H1 (cell line): ENCODE results near the gene PRKD1. TPM values are rescaled to one million over a fixed set of nuclear protein-coding genes. Genes with fewer than 3 reads are reported as not detected.

Experiments
- CTCF ChIA-PET: fragments of 300-600 bp; sonication (Branson Sonifier 250); formaldehyde crosslinking; loops from one replicate; lab custom pipeline; 2021; ENCODE audit not compliant: partially characterized antibody; lab: Charles Lee
- POLR2A ChIA-PET: fragments of 300-600 bp; sonication (Branson Sonifier 250); formaldehyde crosslinking; loops from one replicate; lab custom pipeline; 2021; ENCODE audit warnings: inconsistent platforms; ENCODE audit not compliant: partially characterized antibody; lab: Charles Lee
- DNase-seq, 2 experiments: peaks; one replicate each; pipeline versions ENCODE4 v3.0.0 to v3.0.0-alpha.2; 2010 to 2022; ENCODE audit warnings: low spot score in 2 of 2, low read depth in 1 of 2, mixed read lengths in 1 of 2
- FAIRE-seq: peaks from 2 replicates; lab custom pipeline; 2011; peaks lifted over from hg19 to GRCh38; lab: Jason Lieb, UNC
- H2AFZ ChIP-seq: 2 replicates; pipeline ENCODE4 v1.8.1; 2012; ENCODE audit warnings: low read length, inconsistent platforms
- H2AK5ac ChIP-seq: 2 replicates; pipeline ENCODE4 v1.6.1; 2013; ENCODE audit warnings: low read depth, low read length
- H2BK120ac ChIP-seq: replicated peaks from 2 replicates; pipeline ENCODE3; 2013; ENCODE audit warnings: low read depth, low read length, inconsistent platforms
- H2BK12ac ChIP-seq: 2 replicates; pipeline ENCODE4 v1.6.1; 2013; ENCODE audit warnings: low read depth, low read length
- H2BK15ac ChIP-seq: 2 replicates; pipeline ENCODE4 v1.6.1; 2013; ENCODE audit warnings: low read length
- H2BK20ac ChIP-seq: 2 replicates; pipeline ENCODE4 v1.6.1; 2013; ENCODE audit warnings: low read length
- H2BK5ac ChIP-seq: 2 replicates; pipeline ENCODE4 v1.6.1; 2013; ENCODE audit warnings: low read depth, low read length
- H3K14ac ChIP-seq: 2 replicates; pipeline ENCODE4 v1.6.1; 2013; ENCODE audit warnings: inconsistent platforms; ENCODE audit not compliant: insufficient read length
- H3K18ac ChIP-seq: 2 replicates; pipeline ENCODE4 v1.6.1; 2013; ENCODE audit warnings: low read length; ENCODE audit errors: extremely low read depth
- H3K23ac ChIP-seq: 2 replicates; pipeline ENCODE4 v1.6.1; 2013; ENCODE audit warnings: inconsistent platforms; ENCODE audit not compliant: insufficient read length
- H3K23me2 ChIP-seq: 2 replicates; pipeline ENCODE4 v1.6.1; 2013; ENCODE audit warnings: low read depth, low read length
- H3K27ac ChIP-seq: 2 replicates; pipeline ENCODE4 v1.6.1; 2011; ENCODE audit warnings: low read depth, low read length, inconsistent platforms
- H3K27me3 ChIP-seq, 4 experiments: replicated peaks in 1 of 4; 1 replicate in 1 of 4; 2 replicates in 3 of 4; pipeline versions ENCODE4 v1.6.1 to v1.8.1; 2011 to 2013; ENCODE audit warnings: low read length in 3 of 4, mild to moderate bottlenecking in 3 of 4, inconsistent platforms in 2 of 4, mixed read lengths in 2 of 4, moderate library complexity in 1 of 4; ENCODE audit not compliant: control insufficient read depth in 3 of 4, insufficient read depth in 3 of 4; ENCODE audit errors: extremely low read depth in 1 of 4
- H3K36me3 ChIP-seq, 4 experiments: 2 replicates each; pipeline versions ENCODE4 v1.6.1 to v1.8.1; 2011 to 2013; ENCODE audit warnings: mild to moderate bottlenecking in 4 of 4, low read length in 3 of 4, moderate library complexity in 2 of 4, control low read depth in 1 of 4, inconsistent platforms in 1 of 4; ENCODE audit not compliant: insufficient read depth in 4 of 4, control insufficient read depth in 2 of 4
- H3K4ac ChIP-seq: replicated peaks from 2 replicates; pipeline ENCODE3; 2013; ENCODE audit warnings: low read length, low read depth, mixed read lengths, inconsistent platforms; ENCODE audit not compliant: insufficient read length
- H3K4me1 ChIP-seq, 4 experiments: replicated peaks in 1 of 4; 1 replicate in 1 of 4; 2 replicates in 3 of 4; pipeline versions ENCODE4 v1.6.1 to v1.8.1; 2011 to 2013; ENCODE audit warnings: low read length in 3 of 4, inconsistent platforms in 2 of 4, mixed read lengths in 1 of 4; ENCODE audit not compliant: insufficient read depth in 4 of 4, control insufficient read depth in 3 of 4
- H3K4me2 ChIP-seq, 2 experiments: 2 replicates each; pipeline versions ENCODE4 v1.6.1 to v1.8.1; 2011 to 2013; ENCODE audit warnings: low read depth in 2 of 2, low read length in 2 of 2, control low read depth in 1 of 2, inconsistent platforms in 1 of 2, mild to moderate bottlenecking in 1 of 2; ENCODE audit not compliant: insufficient read depth in 1 of 2
- H3K4me3 ChIP-seq, 4 experiments: fragments of 200-600, 300-600 bp in 1 of 4; sonication (generic), shearing (Covaris generic), sonication (Bioruptor Twin) in 1 of 4; 2 replicates each; pipeline versions ENCODE4 v1.5.1 to v1.8.1; 2011 to 2016; ENCODE audit warnings: low read length in 4 of 4, low read depth in 3 of 4, control low read depth in 2 of 4, inconsistent platforms in 2 of 4, mild to moderate bottlenecking in 2 of 4, mixed read lengths in 1 of 4, moderate library complexity in 1 of 4; ENCODE audit not compliant: insufficient read depth in 2 of 4; ENCODE audit errors: extremely low read depth in 1 of 4
- H3K56ac ChIP-seq: replicated peaks from 2 replicates; pipeline ENCODE3; 2013; ENCODE audit warnings: low read depth, mild to moderate bottlenecking, mixed read lengths, low read length, inconsistent platforms; ENCODE audit not compliant: insufficient read length
- H3K79me1 ChIP-seq: 2 replicates; pipeline ENCODE4 v1.6.1; 2013; ENCODE audit warnings: low read depth, low read length, control low read depth
- H3K79me2 ChIP-seq, 2 experiments: 2 replicates each; pipeline versions ENCODE4 v1.6.1 to v1.8.1; 2012 to 2013; ENCODE audit warnings: low read length in 2 of 2, mild to moderate bottlenecking in 2 of 2, inconsistent platforms in 1 of 2; ENCODE audit not compliant: insufficient read depth in 2 of 2, control insufficient read depth in 1 of 2
- H3K9ac ChIP-seq, 4 experiments: replicated peaks in 1 of 4; 1 replicate in 1 of 4; 2 replicates in 3 of 4; pipeline versions ENCODE4 v1.6.1 to v1.8.1; 2011 to 2013; ENCODE audit warnings: low read depth in 3 of 4, low read length in 3 of 4, control low read depth in 2 of 4, mild to moderate bottlenecking in 2 of 4, moderate library complexity in 2 of 4, inconsistent platforms in 1 of 4; ENCODE audit errors: extremely low read depth in 1 of 4
- H3K9me3 ChIP-seq, 2 experiments: 2 replicates each; pipeline versions ENCODE4 v1.6.1 to v1.8.1; 2012 to 2013; ENCODE audit warnings: mild to moderate bottlenecking in 2 of 2, moderate library complexity in 2 of 2, control low read depth in 1 of 2, inconsistent platforms in 1 of 2, low read depth in 1 of 2, low read length in 1 of 2, mixed read lengths in 1 of 2; ENCODE audit not compliant: insufficient read depth in 2 of 2
- H4K20me1 ChIP-seq, 2 experiments: replicated peaks in 1 of 2; 2 replicates each; pipeline versions ENCODE3 to v1.8.1; 2011 to 2013; ENCODE audit warnings: inconsistent platforms in 2 of 2, low read length in 2 of 2, mild to moderate bottlenecking in 1 of 2; ENCODE audit not compliant: insufficient read depth in 2 of 2, control insufficient read depth in 1 of 2
- H4K5ac ChIP-seq: 2 replicates; pipeline ENCODE4 v1.6.1; 2013; ENCODE audit warnings: low read length, low read depth, mixed read lengths, inconsistent platforms; ENCODE audit not compliant: insufficient read length
- H4K8ac ChIP-seq: 2 replicates; pipeline ENCODE4 v1.8.0; 2013; ENCODE audit warnings: mild to moderate bottlenecking, moderate library complexity, low read length, inconsistent platforms; ENCODE audit not compliant: insufficient read depth; ENCODE audit errors: extremely low read depth
- H4K91ac ChIP-seq: replicated peaks from 2 replicates; pipeline ENCODE3; 2013; ENCODE audit warnings: low read length, mixed read lengths, inconsistent platforms; ENCODE audit not compliant: insufficient read length
- ASH2L ChIP-seq: fragments of 200-600, 300-600 bp; sonication (generic); IDR thresholded peaks from one replicate; pipeline ENCODE4 v1.7.1; 2017; ENCODE audit warnings: low read length
- CBX5 ChIP-seq: fragments of 300-800, 300-1000 bp; sonication (generic); IDR thresholded peaks from 2 replicates; pipeline ENCODE4 v1.7.1; 2016; ENCODE audit warnings: antibody characterized with exemption, low read length, low read depth
- GTF2F1 ChIP-seq: IDR thresholded peaks from 2 replicates; pipeline ENCODE4 v1.6.1; 2012; ENCODE audit warnings: low read depth, low read length, improper control_type of control experiment, borderline replicate concordance
- KDM1A ChIP-seq: fragments of 200-600, 300-600 bp; sonication (generic); IDR thresholded peaks from 2 replicates; pipeline ENCODE4 v1.7.1; 2016; ENCODE audit warnings: mild to moderate bottlenecking, low read length, borderline replicate concordance
- PHF8 ChIP-seq: fragments of 200-600 bp; sonication (generic); conservative IDR thresholded peaks from 2 replicates; pipeline ENCODE4 v1.7.1; 2012; ENCODE audit warnings: low read depth, mild to moderate bottlenecking, inconsistent platforms, low read length, moderate library complexity
- POLR2A ChIP-seq, 2 experiments: IDR thresholded peaks; 1 replicate in 1 of 2; 2 replicates in 1 of 2; pipeline ENCODE4 v1.6.1; 2011; ENCODE audit warnings: low read depth in 2 of 2, low read length in 2 of 2, mild to moderate bottlenecking in 2 of 2; ENCODE audit errors: control extremely low read depth in 1 of 2
- SP1 ChIP-seq: IDR thresholded peaks from 2 replicates; pipeline ENCODE4 v1.6.1; 2011; ENCODE audit warnings: low read depth, low read length
- TCF12 ChIP-seq: IDR thresholded peaks from 2 replicates; pipeline ENCODE4 v1.6.1; 2011; ENCODE audit warnings: low read depth, mild to moderate bottlenecking, low read length
- WGBS, 2 experiments: shearing (Covaris generic) in 1 of 2; methylation state at CpG; one replicate each; pipeline versions ENCODE4 v1.1.6 to v1.1.7; 2013 to 2015; ENCODE audit warnings: low lambda C conversion rate in 2 of 2, mixed read lengths in 2 of 2, inconsistent platforms in 1 of 2, low coverage in 1 of 2, missing lambda C conversion rate in 1 of 2; ENCODE audit not compliant: insufficient replicate concordance in 2 of 2, insufficient coverage in 1 of 2, insufficient read length in 1 of 2; ENCODE audit errors: extremely low coverage in 1 of 2, missing lambda C conversion rate in 1 of 2; 5-methylcytosine and 5-hydroxymethylcytosine counted together
- polyA plus RNA-seq, 7 experiments: library from polyadenylated mRNA; depleted of rRNA in 3 of 7; stranded (reverse) in 5 of 7; unstranded in 2 of 7; fragments of >200 nt in 5 of 7; fragments of 200-250 nt in 2 of 7; gene quantifications; 1 replicate in 5 of 7; 2 replicates in 1 of 7; 4 replicates in 1 of 7; pipeline versions ENCODE4 v1.2.1 to v1.2.3, GENCODE V29; 2011 to 2013; ENCODE audit warnings: missing spikeins in 2 of 7, mixed read lengths in 2 of 7
- total RNA-seq: library from RNA; stranded (reverse); fragmentation: NEBNext Ultra II Directional; extraction: Animal tissue kit (Norgen Biotek cat#: 25700); gene quantifications from 2 replicates; pipeline ENCODE4 v1.2.1, GENCODE V29; 2021
- TF ChIP-seq, protein P1 (sequence below): IDR thresholded peaks from 2 replicates; pipeline ENCODE4 v1.6.1; 2012; ENCODE audit warnings: inconsistent platforms
- TF ChIP-seq, protein P2 (sequence below): IDR thresholded peaks from 2 replicates; pipeline ENCODE4 v1.6.1; 2012; ENCODE audit warnings: low read length, inconsistent platforms

Gene PRKD1
- total and polyA plus RNA-seq, 2 of the 8 experiments (the other 6 are each of a cell fraction or from before 2014, with no cell fraction given) = 3.6 to 6.8 TPM

GRCh38 chr14:29843981-29844380 is 83.7 kb downstream of the PRKD1 start:
- Histone ChIP-seq H3K4me1 (no peaks in the 10 kb centered on the region), H3K4ac (no peak overlapping the region), H4K5ac (no peak overlapping the region), H2BK120ac (no peak overlapping the region), H2AFZ (no peak overlapping the region), H3K56ac (no peak overlapping the region), H4K8ac (no peak overlapping the region), H2BK5ac (no peak overlapping the region), H3K79me1 (no peaks in the 10 kb centered on the region), H3K79me2 (no peaks in the 10 kb centered on the region), H3K14ac (no peak overlapping the region), H2BK12ac (no peak overlapping the region), H2BK15ac (no peak overlapping the region), H3K27ac (no peak overlapping the region), H2AK5ac (no peak overlapping the region), H3K9me3 (peaks cover 24 to 28% of the 10 kb centered on the region in 2 experiments), H3K23me2 (no peaks in the 10 kb centered on the region), H3K27me3 (no peaks in the 10 kb centered on the region), H4K91ac (no peak overlapping the region), H4K20me1 (no peaks in the 10 kb centered on the region), H3K9ac (no peak overlapping the region), H3K18ac (no peak overlapping the region), H3K4me2 (no peak overlapping the region), H3K36me3 (no peaks in the 10 kb centered on the region; a peak in 3 of 8 replicates), H3K4me3 (no peak overlapping the region), H2BK20ac (no peak overlapping the region), H3K23ac (no peak overlapping the region)
- no peak for DNase-seq
- ChIA-PET POLR2A (no interaction called here), CTCF (no interaction called here)
- no peak for FAIRE-seq
- no peak for TF ChIP-seq ASH2L
- TF ChIP-seq, protein P1, sequence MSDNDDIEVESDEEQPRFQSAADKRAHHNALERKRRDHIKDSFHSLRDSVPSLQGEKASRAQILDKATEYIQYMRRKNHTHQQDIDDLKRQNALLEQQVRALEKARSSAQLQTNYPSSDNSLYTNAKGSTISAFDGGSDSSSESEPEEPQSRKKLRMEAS = no peak
- TF ChIP-seq, protein P2, sequence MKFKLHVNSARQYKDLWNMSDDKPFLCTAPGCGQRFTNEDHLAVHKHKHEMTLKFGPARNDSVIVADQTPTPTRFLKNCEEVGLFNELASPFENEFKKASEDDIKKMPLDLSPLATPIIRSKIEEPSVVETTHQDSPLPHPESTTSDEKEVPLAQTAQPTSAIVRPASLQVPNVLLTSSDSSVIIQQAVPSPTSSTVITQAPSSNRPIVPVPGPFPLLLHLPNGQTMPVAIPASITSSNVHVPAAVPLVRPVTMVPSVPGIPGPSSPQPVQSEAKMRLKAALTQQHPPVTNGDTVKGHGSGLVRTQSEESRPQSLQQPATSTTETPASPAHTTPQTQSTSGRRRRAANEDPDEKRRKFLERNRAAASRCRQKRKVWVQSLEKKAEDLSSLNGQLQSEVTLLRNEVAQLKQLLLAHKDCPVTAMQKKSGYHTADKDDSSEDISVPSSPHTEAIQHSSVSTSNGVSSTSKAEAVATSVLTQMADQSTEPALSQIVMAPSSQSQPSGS = no peak
- no peak for TF ChIP-seq KDM1A
- TF ChIP-seq GTF2F1 = no peak
- no peak for TF ChIP-seq POLR2A (IDR thresholded peaks at IDR 0.05; ENCODE audit: control extremely low read depth in 1 of 2, low read depth in 2 of 2, low read length in 2 of 2)
- TF ChIP-seq SP1 = no peak
- TF ChIP-seq PHF8 = no peak
- TF ChIP-seq TCF12 = no peak
- no peak for TF ChIP-seq CBX5
- 94% methylated on average over 1 of the region's 1 CpG; no CpG with 5 or more reads in 1 of the 2 experiments for WGBS, 2 experiments
